Upper lobe of right lung (tissue), 1 donor: ENCODE results near the gene RHOU. TPM values are rescaled to one million over a fixed set of nuclear protein-coding genes. Genes with fewer than 3 reads are reported as not detected.

Source experiments
- ATAC-seq: fragments of 200-7000 bp; cut with Tn5 transposase; one replicate; pipeline ENCODE4 v1.9.1; 2020; ENCODE audit warnings: mild to moderate bottlenecking, moderate library complexity
- DNase-seq: peaks from one replicate; pipeline ENCODE4 v3.0.0-alpha.2; 2020
- H3K27ac ChIP-seq: fragments of 200-600 bp; one replicate; pipeline ENCODE4 v1.8.0; 2022
- H3K27me3 ChIP-seq: fragments of 200-600 bp; one replicate; pipeline ENCODE4 v1.8.0; 2022; ENCODE audit warnings: mild to moderate bottlenecking
- H3K36me3 ChIP-seq: fragments of 200-600 bp; one replicate; pipeline ENCODE4 v1.8.0; 2022
- H3K4me1 ChIP-seq: fragments of 200-600 bp; one replicate; pipeline ENCODE4 v1.8.0; 2022
- H3K4me3 ChIP-seq: fragments of 200-600 bp; one replicate; pipeline ENCODE4 v1.8.0; 2022; ENCODE audit warnings: mild to moderate bottlenecking
- H3K9me3 ChIP-seq: fragments of 200-600 bp; one replicate; pipeline ENCODE4 v1.8.0; 2022
- intact Hi-C: fragments of 100-400 bp; cut with DNase I; formaldehyde crosslinking; loops from one replicate; pipeline ENCODE4 v1.11.0; 2022
- total RNA-seq: library from RNA; stranded (reverse); fragmentation: NEBNext Ultra II Directional; extraction: Animal tissue kit (Norgen Biotek cat#: 25700); gene quantifications from one replicate; pipeline ENCODE4 v1.2.1, GENCODE V29; 2021
- TF ChIP-seq, protein P1 (sequence below): fragments of 200-600 bp; IDR thresholded peaks from one replicate; pipeline ENCODE4 v1.8.0; 2022; ENCODE audit warnings: antibody characterized with exemption
- donor health status: DM: no; HTN: yes; CAD: no; lungs with severe emphysema.

RHOU gene
- total RNA-seq, 1 donor from 2014 or later, result 21.0 TPM

DNA sequence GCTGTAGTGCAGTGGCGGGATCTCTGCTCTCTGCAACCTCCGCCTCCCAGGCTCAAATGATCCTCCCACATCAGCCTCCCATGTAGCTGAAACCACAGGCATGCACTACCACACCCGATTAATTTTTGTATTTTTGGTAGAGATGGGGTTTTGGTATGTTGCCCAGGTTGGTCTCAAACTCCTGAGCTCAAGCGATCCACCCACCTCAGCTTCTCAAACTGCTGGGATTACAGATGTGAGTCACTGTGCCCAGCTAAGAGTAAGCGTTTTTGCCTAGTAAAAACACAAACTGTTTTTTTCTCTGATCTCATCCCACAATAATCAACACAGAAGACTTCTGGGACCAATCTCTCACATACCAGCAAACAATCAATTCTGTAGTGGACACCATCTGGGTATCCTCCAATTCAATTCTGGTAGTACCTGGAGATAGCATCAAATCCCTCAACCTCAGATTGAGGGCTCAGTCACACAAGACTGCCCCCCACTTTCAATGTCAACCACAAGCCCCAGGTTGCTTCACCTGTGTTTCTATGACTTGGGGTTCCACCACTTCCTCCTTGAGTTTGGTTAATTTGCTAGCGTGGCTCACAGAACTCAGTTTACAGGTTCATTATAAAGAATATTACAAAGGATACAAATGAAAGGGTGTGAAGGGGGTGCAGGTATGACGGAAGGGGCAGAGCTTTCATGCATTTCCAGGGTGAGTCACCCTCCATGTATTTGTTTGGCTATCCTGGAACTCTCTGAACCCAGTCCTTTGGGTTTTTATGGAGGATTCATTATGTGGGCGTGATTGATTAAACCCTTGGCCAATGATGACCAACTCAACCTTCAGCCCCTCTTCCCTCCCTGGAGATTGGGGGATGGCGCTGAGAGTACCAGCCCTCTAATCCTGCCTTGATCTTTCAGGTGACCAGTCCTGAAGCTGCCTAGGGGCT is 40.0 kb upstream of the RHOU start:
- DNase-seq, result no peak
- Histone ChIP-seq H3K27ac (no peak overlapping the region), H3K27me3 (no peaks in the 10 kb centered on the region), H3K36me3 (no peaks in the 10 kb centered on the region), H3K4me1 (no peaks in the 10 kb centered on the region), H3K4me3 (no peak overlapping the region), H3K9me3 (no peaks in the 10 kb centered on the region)
- intact Hi-C loops, result no loop called here
- TF ChIP-seq, protein P1, sequence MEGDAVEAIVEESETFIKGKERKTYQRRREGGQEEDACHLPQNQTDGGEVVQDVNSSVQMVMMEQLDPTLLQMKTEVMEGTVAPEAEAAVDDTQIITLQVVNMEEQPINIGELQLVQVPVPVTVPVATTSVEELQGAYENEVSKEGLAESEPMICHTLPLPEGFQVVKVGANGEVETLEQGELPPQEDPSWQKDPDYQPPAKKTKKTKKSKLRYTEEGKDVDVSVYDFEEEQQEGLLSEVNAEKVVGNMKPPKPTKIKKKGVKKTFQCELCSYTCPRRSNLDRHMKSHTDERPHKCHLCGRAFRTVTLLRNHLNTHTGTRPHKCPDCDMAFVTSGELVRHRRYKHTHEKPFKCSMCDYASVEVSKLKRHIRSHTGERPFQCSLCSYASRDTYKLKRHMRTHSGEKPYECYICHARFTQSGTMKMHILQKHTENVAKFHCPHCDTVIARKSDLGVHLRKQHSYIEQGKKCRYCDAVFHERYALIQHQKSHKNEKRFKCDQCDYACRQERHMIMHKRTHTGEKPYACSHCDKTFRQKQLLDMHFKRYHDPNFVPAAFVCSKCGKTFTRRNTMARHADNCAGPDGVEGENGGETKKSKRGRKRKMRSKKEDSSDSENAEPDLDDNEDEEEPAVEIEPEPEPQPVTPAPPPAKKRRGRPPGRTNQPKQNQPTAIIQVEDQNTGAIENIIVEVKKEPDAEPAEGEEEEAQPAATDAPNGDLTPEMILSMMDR, result no peak
- ATAC-seq, result no peak

DNA sequence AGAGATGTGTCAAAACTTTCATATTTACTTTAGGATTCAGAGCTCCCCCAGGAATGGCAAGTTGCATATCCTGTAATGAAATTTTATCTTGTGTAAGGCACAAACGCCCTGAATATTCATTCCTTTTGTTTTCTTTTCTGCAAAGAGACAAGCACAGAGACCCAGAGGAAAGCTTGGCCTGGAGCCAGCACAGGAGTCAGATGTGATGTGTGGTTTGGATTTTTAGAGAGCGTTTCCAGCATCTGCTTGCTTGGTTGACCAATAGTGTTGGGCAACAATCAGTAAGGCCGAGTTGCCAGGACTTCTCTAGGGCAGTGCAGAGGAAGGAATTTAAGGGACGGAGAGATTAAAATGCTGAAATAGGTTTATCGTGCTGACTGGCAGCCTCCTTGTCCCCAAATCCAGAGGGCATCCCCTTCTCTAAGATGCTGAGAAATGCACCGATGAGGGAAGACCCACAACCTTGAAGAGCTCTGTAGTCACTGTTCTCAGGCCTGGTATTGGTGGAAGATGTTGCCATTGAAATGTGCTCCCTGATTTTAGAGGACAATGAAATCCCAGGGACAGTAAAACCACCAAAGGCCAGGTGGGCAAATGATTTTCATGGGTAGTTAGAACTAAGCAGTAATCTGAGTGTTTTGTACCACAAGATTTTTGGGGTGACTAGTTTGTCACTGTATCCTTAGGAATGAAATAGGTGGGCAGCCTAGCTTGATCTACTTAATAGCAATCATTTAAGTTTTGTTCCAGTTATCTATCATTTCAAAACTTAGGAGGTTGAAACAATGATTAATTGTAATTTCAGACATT is 37.9 kb upstream of the RHOU start:
- intact Hi-C loops, result no loop called here
- no peak overlapping the region for H3K27ac ChIP-seq
- H3K4me3 ChIP-seq, result no peak overlapping the region
- H3K4me1 ChIP-seq, result no peaks in the 10 kb centered on the region
- DNase-seq (no peak), ATAC-seq (peak; percentile 68)
- H3K9me3 ChIP-seq, result no peaks in the 10 kb centered on the region
- no peaks in the 10 kb centered on the region for H3K27me3 ChIP-seq
- H3K36me3 ChIP-seq, result no peaks in the 10 kb centered on the region
- TF ChIP-seq, protein P1, result no peak

DNA sequence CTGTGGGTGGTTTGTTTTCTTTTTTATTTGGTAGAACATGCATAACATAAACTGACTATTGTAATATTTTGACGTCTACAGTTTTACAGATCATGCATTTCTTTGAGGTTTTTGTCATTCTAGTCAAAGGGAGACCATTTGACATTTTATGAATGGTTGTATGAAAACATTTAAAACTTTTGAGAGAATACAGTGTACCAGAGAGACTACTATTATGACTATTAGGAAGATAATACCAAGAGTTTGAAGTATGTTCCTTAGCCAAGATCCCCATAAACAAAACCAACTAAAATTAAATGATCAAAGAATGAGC is 37.3 kb upstream of the RHOU start:
- DNase-seq (no peak), ATAC-seq (no peak)
- Histone ChIP-seq H3K27ac (no peak overlapping the region), H3K9me3 (no peaks in the 10 kb centered on the region), H3K4me1 (no peaks in the 10 kb centered on the region), H3K36me3 (no peaks in the 10 kb centered on the region), H3K4me3 (no peak overlapping the region), H3K27me3 (no peaks in the 10 kb centered on the region)
- intact Hi-C loops, result no loop called here
- TF ChIP-seq, protein P1, result no peak

DNA sequence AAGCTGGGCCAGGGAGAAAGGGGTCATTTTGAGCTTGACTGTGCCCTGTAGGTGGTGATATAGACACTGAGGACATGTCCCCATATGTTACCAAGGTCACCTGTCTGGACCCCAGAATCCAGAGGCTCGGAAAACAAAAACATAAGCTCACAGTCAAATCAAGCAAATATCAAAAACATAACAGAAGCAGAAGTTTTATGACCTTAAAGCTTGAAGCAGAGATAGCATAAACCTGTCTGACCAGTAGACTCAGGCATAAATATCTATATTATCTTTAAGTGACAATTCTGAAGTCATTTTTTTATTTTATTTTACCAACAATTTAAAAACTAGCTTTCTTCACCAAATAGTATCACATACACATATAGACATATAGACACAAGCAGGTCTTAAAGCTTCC is 32.8 kb upstream of the RHOU start:
- intact Hi-C loops, result no loop called here
- H3K36me3 ChIP-seq, result no peaks in the 10 kb centered on the region
- no peaks in the 10 kb centered on the region for H3K27me3 ChIP-seq
- DNase-seq (no peak), ATAC-seq (no peak)
- no peaks in the 10 kb centered on the region for H3K4me1 ChIP-seq
- TF ChIP-seq, protein P1, result no peak
- H3K4me3 ChIP-seq, result no peak overlapping the region
- no peak overlapping the region for H3K27ac ChIP-seq
- H3K9me3 ChIP-seq, result no peaks in the 10 kb centered on the region

DNA sequence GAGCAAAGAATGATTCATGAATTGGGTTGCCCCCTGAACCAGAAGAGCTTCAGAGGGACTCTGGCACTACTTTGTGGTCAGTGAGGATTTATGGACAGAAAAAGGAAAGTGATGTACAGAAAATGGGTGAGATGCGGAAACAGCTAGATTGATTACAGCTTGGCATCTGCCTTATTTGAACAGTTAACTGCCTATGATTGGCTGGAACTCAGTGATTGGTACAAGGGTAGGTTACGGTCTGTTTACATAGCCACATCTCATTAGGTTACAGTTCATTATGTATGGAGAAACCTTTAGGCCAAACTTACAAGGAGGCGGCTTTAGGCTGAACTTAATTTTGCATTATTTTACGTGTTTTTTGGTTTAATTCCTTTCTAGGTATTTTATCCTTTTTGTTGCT is 29.0 kb upstream of the RHOU start:
- TF ChIP-seq, protein P1, result no peak
- Histone ChIP-seq H3K36me3 (no peaks in the 10 kb centered on the region), H3K27me3 (no peaks in the 10 kb centered on the region), H3K27ac (no peak overlapping the region), H3K4me1 (no peaks in the 10 kb centered on the region), H3K9me3 (no peaks in the 10 kb centered on the region), H3K4me3 (no peak overlapping the region)
- no peak for DNase-seq
- intact Hi-C loops, result no loop called here
- ATAC-seq, result no peak
